Tibial artery (tissue), 4 donors: ENCODE results near the gene TNFAIP3.

Experiments
- DNase-seq, 2 donors: peaks; one replicate each; pipeline ENCODE4 v3.0.0-alpha.2; 2019
- H3K27ac ChIP-seq, 2 donors: fragments of 200-600 bp; sonication (generic) in 1 of 2; 1 replicate in 1 of 2; 2 replicates in 1 of 2; pipeline ENCODE4 v1.5.1; 2018 to 2019; ENCODE audit warnings: mild to moderate bottlenecking in 1 of 2
- H3K27me3 ChIP-seq, 2 donors: fragments of 200-600 bp; sonication (generic) in 1 of 2; one replicate each; pipeline versions ENCODE4 v1.5.1 to v1.6.0; 2016 to 2019
- H3K36me3 ChIP-seq, 3 donors: fragments of 200-600 bp; sonication (generic) in 2 of 3; one replicate each; pipeline ENCODE4 v1.5.1; 2016 to 2019; ENCODE audit warnings: mild to moderate bottlenecking in 2 of 3
- H3K4me1 ChIP-seq, 4 donors: fragments of 200-600 bp; sonication (generic) in 2 of 4; 1 replicate in 3 of 4; 2 replicates in 1 of 4; pipeline ENCODE4 v1.5.1; 2016 to 2019
- H3K4me3 ChIP-seq, 2 donors: fragments of 200-600 bp; sonication (generic) in 1 of 2; 1 replicate in 1 of 2; 2 replicates in 1 of 2; pipeline ENCODE4 v1.5.1; 2018 to 2019; ENCODE audit warnings: mild to moderate bottlenecking in 2 of 2
- H3K9me3 ChIP-seq, 3 donors: fragments of 200-600 bp; sonication (generic) in 1 of 3; one replicate each; pipeline ENCODE4 v1.5.1; 2016 to 2019
- CTCF ChIP-seq, 2 experiments: fragments of 200-600 bp in 1 of 2; fragments of 450-650 bp in 1 of 2; IDR thresholded peaks; one replicate each; pipeline ENCODE4 v1.5.1; 2017 to 2019; ENCODE audit warnings: antibody characterized with exemption in 2 of 2, mild to moderate bottlenecking in 1 of 2, moderate library complexity in 1 of 2
- intact Hi-C: fragments of 100-400 bp; cut with DNase I; formaldehyde crosslinking; loops from one replicate; pipeline ENCODE4 v1.15.0; 2023; ENCODE audit warnings: low total_unique reads

The TNFAIP3 gene

GRCh38 chr6:137861550-137862337, 5.3 kb upstream of the TNFAIP3 start:
- no peak for DNase-seq
- Histone ChIP-seq H3K36me3 (no peaks in the 10 kb centered on the region), H3K27me3 (no peaks in the 10 kb centered on the region), H3K4me1 (peaks cover 0 to 6% (median 2%) of the 10 kb centered on the region in 4 donors), H3K27ac (no peak overlapping the region), H3K4me3 (no peak overlapping the region), H3K9me3 (no peaks in the 10 kb centered on the region)
- intact Hi-C loops, result no loop called here
- TF ChIP-seq CTCF (IDR thresholded peaks at IDR 0.05), result no peak

GRCh38 chr6:137862419-137863090, 4.5 kb upstream of the TNFAIP3 start:
- no peak for TF ChIP-seq CTCF (IDR thresholded peaks at IDR 0.05)
- no peak for DNase-seq
- Histone ChIP-seq H3K27me3 (no peaks in the 10 kb centered on the region), H3K4me3 (no peak overlapping the region), H3K36me3 (no peaks in the 10 kb centered on the region), H3K4me1 (peaks cover 0 to 7% (median 2%) of the 10 kb centered on the region in 4 donors), H3K9me3 (no peaks in the 10 kb centered on the region), H3K27ac (no peak overlapping the region)
- intact Hi-C loops, result no loop called here

- Histone ChIP-seq H3K27me3 (no peaks in the 10 kb centered on the region), H3K4me1 (peaks cover 0 to 14% (median 7%) of the 10 kb centered on the region in 4 donors), H3K27ac (no peak overlapping the region), H3K36me3 (no peaks in the 10 kb centered on the region), H3K4me3 (no peak overlapping the region), H3K9me3 (no peaks in the 10 kb centered on the region)
- no peak for DNase-seq
- TF ChIP-seq CTCF (IDR thresholded peaks at IDR 0.05), result no peak
- intact Hi-C loops, result no loop called here
These were observed 3.8 kb upstream of the TNFAIP3 start for GRCh38 chr6:137863091-137863797.

- TF ChIP-seq CTCF (IDR thresholded peaks at IDR 0.05), result no peak
- Histone ChIP-seq H3K4me3 (no peak overlapping the region), H3K27me3 (no peaks in the 10 kb centered on the region), H3K27ac (no peak overlapping the region), H3K36me3 (no peaks in the 10 kb centered on the region), H3K9me3 (no peaks in the 10 kb centered on the region), H3K4me1 (peaks cover 0 to 23% (median 14%) of the 10 kb centered on the region in 4 donors)
- DNase-seq, result no peak
- intact Hi-C loops, result loop anchor here (5.0 kb wide), 1 partner anchor 158 kb away; no protein-coding TSS in a partner anchor
These were observed 2.1 kb upstream of the TNFAIP3 start for GRCh38 chr6:137864812-137865508.

GRCh38 chr6:137866200-137866913, 702 bp upstream of the TNFAIP3 start:
- no peaks in the 10 kb centered on the region for H3K27me3 ChIP-seq
- H3K4me1 ChIP-seq, result peaks cover 0 to 27% (median 14%) of the 10 kb centered on the region in 4 donors
- no peaks in the 10 kb centered on the region for H3K36me3 ChIP-seq
- peak overlapping the region; percentile 90 to 93 for H3K4me3 ChIP-seq
- no peak for TF ChIP-seq CTCF (IDR thresholded peaks at IDR 0.05)
- peak overlapping the region; percentile 73 to 82 for H3K27ac ChIP-seq
- intact Hi-C loops, result loop anchor here (5.0 kb wide), 1 partner anchor 159 kb away; no protein-coding TSS in a partner anchor
- peak in 1 of 2 donors; percentile 52 for DNase-seq
- H3K9me3 ChIP-seq, result no peaks in the 10 kb centered on the region
